ENCODE measurements around the gene PTPN23. TPM values are rescaled to one million over a fixed set of nuclear protein-coding genes. Genes with fewer than 3 reads are reported as not detected.

Gene PTPN23
- total RNA-seq, 2 experiments from 2014 or later = 25.9 to 29.4 TPM

DNA sequence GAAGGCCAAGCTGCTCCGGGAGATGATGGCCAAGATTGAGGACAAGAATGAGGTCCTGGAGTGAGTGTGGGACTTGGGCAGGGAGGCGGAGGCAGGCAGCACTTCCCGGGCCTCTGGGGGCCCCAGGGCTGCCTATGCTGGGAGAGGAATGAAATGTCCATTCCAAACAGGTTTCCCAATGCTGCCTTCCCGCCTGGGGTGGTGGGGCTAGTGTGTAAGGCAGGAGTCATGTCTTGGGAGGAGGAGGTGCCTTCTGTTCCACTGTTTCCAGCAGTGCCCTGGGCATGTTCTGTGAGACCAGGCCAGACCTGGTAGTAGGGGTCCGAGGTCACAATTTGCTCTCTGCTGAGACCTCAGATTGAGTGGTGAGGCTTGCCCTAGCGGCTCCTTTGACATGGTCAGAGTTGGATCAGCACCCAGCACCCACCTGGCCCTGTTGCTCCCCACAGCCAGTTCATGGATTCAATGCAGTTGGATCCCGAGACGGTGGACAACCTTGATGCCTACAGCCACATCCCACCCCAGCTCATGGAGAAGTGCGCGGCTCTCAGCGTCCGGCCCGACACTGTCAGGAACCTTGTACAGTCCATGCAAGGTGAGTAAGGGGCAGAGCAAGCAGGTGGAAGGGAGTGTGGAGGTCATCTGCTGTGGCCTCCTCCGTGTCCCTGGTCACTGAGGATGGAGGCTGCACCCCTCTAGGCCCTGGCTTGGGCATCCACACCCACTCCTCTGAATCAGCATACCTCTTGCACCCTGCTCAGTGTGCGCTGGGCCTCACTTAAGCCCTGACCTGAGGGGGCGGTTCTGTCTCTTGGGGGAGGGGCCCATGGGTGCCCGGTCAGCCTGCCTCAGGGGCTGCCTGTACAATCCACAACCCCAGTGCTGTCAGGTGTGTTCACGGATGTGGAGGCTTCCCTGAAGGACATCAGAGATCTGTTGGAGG is 27.3 kb downstream of the PTPN23 start:
- H3K4me1 Mint-ChIP-seq = no peaks in the 10 kb centered on the region
- H3K27me3 Mint-ChIP-seq = no peaks in the 10 kb centered on the region
- no peak overlapping the region for H3K4me3 Mint-ChIP-seq
- ATAC-seq (no peak), DNase-seq (no peak)
- ChIA-PET CTCF (interaction anchor here (1.0 kb wide), 1 partner anchor 63 kb away, joined by 3 read pairs; no protein-coding TSS in a partner anchor), POLR2A (no interaction called here)
- H3K27ac Mint-ChIP-seq = no peak overlapping the region
- H3K9me3 Mint-ChIP-seq (ENCODE audit: low read depth) = no peaks in the 10 kb centered on the region
- peaks cover 10% of the 10 kb centered on the region for H3K36me3 Mint-ChIP-seq (ENCODE audit: low read depth)
- intact Hi-C loops (cut with DNase I, micrococcal nuclease) = no loop called here

- H3K4me1 Mint-ChIP-seq = no peaks in the 10 kb centered on the region
- H3K27me3 Mint-ChIP-seq = no peaks in the 10 kb centered on the region
- H3K9me3 Mint-ChIP-seq (ENCODE audit: low read depth) = no peaks in the 10 kb centered on the region
- H3K36me3 Mint-ChIP-seq (ENCODE audit: low read depth) = peaks cover 13% of the 10 kb centered on the region
- no peak for DNase-seq
- intact Hi-C loops (cut with DNase I, micrococcal nuclease) = no loop called here
- no peak overlapping the region for H3K27ac Mint-ChIP-seq
- no peak for ATAC-seq
- H3K4me3 Mint-ChIP-seq = no peak overlapping the region
- ChIA-PET POLR2A (no interaction called here), CTCF (interaction anchor here (1.0 kb wide), 2 partner anchors 12 to 62 kb away, joined by 3 to 4 read pairs; no protein-coding TSS in a partner anchor)
These were observed 28.0 kb downstream of the PTPN23 start for GRCh38 chr3:47408839-47409229.

GRCh38 chr3:47409284-47409683 is 28.5 kb downstream of the PTPN23 start:
- H3K4me3 Mint-ChIP-seq = no peak overlapping the region
- H3K36me3 Mint-ChIP-seq (ENCODE audit: low read depth) = peaks cover 13% of the 10 kb centered on the region
- intact Hi-C loops (cut with DNase I, micrococcal nuclease) = no loop called here
- no peak for DNase-seq
- no peaks in the 10 kb centered on the region for H3K4me1 Mint-ChIP-seq
- ChIA-PET POLR2A (no interaction called here), CTCF (interaction anchor here (1.0 kb wide), 2 partner anchors 12 to 62 kb away, joined by 3 to 4 read pairs; no protein-coding TSS in a partner anchor)
- H3K27ac Mint-ChIP-seq = no peak overlapping the region
- no peaks in the 10 kb centered on the region for H3K27me3 Mint-ChIP-seq
- no peaks in the 10 kb centered on the region for H3K9me3 Mint-ChIP-seq (ENCODE audit: low read depth)
- no peak for ATAC-seq

DNA sequence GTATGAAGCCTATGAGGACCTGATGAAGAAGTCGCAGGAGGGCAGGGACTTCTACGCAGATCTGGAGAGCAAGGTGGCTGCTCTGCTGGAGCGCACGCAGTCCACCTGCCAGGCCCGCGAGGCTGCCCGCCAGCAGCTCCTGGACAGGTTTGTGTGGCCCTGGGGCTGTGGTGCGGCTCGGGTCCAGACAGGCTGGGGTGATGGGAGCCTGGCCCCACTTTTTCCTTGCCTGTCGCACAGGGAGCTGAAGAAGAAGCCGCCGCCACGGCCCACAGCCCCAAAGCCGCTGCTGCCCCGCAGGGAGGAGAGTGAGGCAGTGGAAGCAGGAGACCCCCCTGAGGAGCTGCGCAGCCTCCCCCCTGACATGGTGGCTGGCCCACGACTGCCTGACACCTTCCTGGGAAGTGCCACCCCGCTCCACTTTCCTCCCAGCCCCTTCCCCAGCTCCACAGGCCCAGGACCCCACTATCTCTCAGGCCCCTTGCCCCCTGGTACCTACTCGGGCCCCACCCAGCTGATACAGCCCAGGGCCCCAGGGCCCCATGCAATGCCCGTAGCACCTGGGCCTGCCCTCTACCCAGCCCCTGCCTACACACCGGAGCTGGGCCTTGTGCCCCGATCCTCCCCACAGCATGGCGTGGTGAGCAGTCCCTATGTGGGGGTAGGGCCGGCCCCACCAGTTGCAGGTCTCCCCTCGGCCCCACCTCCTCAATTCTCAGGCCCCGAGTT is 29.0 kb downstream of the PTPN23 start:
- ATAC-seq (no peak), DNase-seq (no peak)
- no peak overlapping the region for H3K27ac Mint-ChIP-seq
- H3K27me3 Mint-ChIP-seq = no peaks in the 10 kb centered on the region
- H3K4me1 Mint-ChIP-seq = no peaks in the 10 kb centered on the region
- H3K4me3 Mint-ChIP-seq = no peak overlapping the region
- ChIA-PET CTCF (interaction anchor here (0.6 to 1.0 kb wide), 2 partner anchors 11 to 46 kb away, joined by 4 read pairs; no protein-coding TSS in a partner anchor), POLR2A (interaction anchor here (0.6 kb wide), 1 partner anchor 375 kb away, joined by 3 read pairs; no protein-coding TSS in a partner anchor)
- no peaks in the 10 kb centered on the region for H3K9me3 Mint-ChIP-seq (ENCODE audit: low read depth)
- intact Hi-C loops (cut with DNase I, micrococcal nuclease) = no loop called here
- H3K36me3 Mint-ChIP-seq (ENCODE audit: low read depth) = peaks cover 14% of the 10 kb centered on the region

DNA sequence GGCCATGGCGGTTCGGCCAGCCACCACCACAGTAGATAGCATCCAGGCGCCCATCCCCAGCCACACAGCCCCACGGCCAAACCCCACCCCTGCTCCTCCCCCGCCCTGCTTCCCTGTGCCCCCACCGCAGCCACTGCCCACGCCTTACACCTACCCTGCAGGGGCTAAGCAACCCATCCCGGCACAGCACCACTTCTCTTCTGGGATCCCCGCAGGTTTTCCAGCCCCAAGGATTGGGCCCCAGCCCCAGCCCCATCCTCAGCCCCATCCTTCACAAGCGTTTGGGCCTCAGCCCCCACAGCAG is 29.5 kb downstream of the PTPN23 start:
- Mint-ChIP-seq H3K9me3 (ENCODE audit: low read depth) (no peaks in the 10 kb centered on the region), H3K27ac (no peak overlapping the region), H3K4me3 (no peak overlapping the region), H3K4me1 (no peaks in the 10 kb centered on the region), H3K36me3 (ENCODE audit: low read depth) (peaks cover 17% of the 10 kb centered on the region), H3K27me3 (no peaks in the 10 kb centered on the region)
- intact Hi-C loops (cut with DNase I, micrococcal nuclease) = no loop called here
- POLR2A ChIA-PET = no interaction called here
- CTCF ChIA-PET = interaction anchor here (0.6 kb wide), 1 partner anchor 47 kb away, joined by 4 read pairs; no protein-coding TSS in a partner anchor
- ATAC-seq (no peak), DNase-seq (no peak)

DNA sequence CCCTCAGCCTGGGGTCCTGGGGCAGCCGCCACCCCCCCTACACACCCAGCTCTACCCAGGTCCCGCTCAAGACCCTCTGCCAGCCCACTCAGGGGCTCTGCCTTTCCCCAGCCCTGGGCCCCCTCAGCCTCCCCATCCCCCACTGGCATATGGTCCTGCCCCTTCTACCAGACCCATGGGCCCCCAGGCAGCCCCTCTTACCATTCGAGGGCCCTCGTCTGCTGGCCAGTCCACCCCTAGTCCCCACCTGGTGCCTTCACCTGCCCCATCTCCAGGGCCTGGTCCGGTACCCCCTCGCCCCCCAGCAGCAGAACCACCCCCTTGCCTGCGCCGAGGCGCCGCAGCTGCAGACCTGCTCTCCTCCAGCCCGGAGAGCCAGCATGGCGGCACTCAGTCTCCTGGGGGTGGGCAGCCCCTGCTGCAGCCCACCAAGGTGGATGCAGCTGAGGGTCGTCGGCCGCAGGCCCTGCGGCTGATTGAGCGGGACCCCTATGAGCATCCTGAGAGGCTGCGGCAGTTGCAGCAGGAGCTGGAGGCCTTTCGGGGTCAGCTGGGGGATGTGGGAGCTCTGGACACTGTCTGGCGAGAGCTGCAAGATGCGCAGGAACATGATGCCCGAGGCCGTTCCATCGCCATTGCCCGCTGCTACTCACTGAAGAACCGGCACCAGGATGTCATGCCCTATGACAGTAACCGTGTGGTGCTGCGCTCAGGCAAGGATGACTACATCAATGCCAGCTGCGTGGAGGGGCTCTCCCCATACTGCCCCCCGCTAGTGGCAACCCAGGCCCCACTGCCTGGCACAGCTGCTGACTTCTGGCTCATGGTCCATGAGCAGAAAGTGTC is 30.2 kb downstream of the PTPN23 start:
- CTCF ChIA-PET = interaction anchor here (1.3 kb wide), 1 partner anchor 10 kb away, joined by 3 read pairs; no protein-coding TSS in a partner anchor
- Mint-ChIP-seq H3K27ac (no peak overlapping the region), H3K4me1 (no peaks in the 10 kb centered on the region), H3K27me3 (no peaks in the 10 kb centered on the region), H3K9me3 (ENCODE audit: low read depth) (no peaks in the 10 kb centered on the region), H3K4me3 (no peak overlapping the region), H3K36me3 (ENCODE audit: low read depth) (peaks cover 22% of the 10 kb centered on the region)
- POLR2A ChIA-PET = no interaction called here
- ATAC-seq (no peak), DNase-seq (no peak)
- intact Hi-C loops (cut with DNase I, micrococcal nuclease) = no loop called here

- Mint-ChIP-seq H3K27me3 (no peaks in the 10 kb centered on the region), H3K4me3 (no peak overlapping the region), H3K9me3 (ENCODE audit: low read depth) (no peaks in the 10 kb centered on the region), H3K36me3 (ENCODE audit: low read depth) (peaks cover 26% of the 10 kb centered on the region), H3K4me1 (no peaks in the 10 kb centered on the region), H3K27ac (no peak overlapping the region)
- DNase-seq (no peak), ATAC-seq (no peak)
- ChIA-PET POLR2A (no interaction called here), CTCF (interaction anchor here (0.6 to 1.3 kb wide), 2 partner anchors 9 to 71 kb away, joined by 3 read pairs; no protein-coding TSS in a partner anchor)
- intact Hi-C loops (cut with DNase I, micrococcal nuclease) = no loop called here
These were observed 31.1 kb downstream of the PTPN23 start for GRCh38 chr3:47411696-47412452.

- no peak for DNase-seq
- H3K4me3 Mint-ChIP-seq = no peak overlapping the region
- no peak overlapping the region for H3K27ac Mint-ChIP-seq
- ATAC-seq = no peak
- H3K4me1 Mint-ChIP-seq = no peaks in the 10 kb centered on the region
- POLR2A ChIA-PET = no interaction called here
- intact Hi-C loops (cut with DNase I, micrococcal nuclease) = no loop called here
- CTCF ChIA-PET = interaction anchor here (0.6 kb wide), 1 partner anchor 70 kb away, joined by 3 read pairs; no protein-coding TSS in a partner anchor
- no peaks in the 10 kb centered on the region for H3K9me3 Mint-ChIP-seq (ENCODE audit: low read depth)
- H3K27me3 Mint-ChIP-seq = no peaks in the 10 kb centered on the region
- H3K36me3 Mint-ChIP-seq (ENCODE audit: low read depth) = peaks cover 28% of the 10 kb centered on the region
These were observed 31.6 kb downstream of the PTPN23 start for GRCh38 chr3:47412453-47412756.

DNA sequence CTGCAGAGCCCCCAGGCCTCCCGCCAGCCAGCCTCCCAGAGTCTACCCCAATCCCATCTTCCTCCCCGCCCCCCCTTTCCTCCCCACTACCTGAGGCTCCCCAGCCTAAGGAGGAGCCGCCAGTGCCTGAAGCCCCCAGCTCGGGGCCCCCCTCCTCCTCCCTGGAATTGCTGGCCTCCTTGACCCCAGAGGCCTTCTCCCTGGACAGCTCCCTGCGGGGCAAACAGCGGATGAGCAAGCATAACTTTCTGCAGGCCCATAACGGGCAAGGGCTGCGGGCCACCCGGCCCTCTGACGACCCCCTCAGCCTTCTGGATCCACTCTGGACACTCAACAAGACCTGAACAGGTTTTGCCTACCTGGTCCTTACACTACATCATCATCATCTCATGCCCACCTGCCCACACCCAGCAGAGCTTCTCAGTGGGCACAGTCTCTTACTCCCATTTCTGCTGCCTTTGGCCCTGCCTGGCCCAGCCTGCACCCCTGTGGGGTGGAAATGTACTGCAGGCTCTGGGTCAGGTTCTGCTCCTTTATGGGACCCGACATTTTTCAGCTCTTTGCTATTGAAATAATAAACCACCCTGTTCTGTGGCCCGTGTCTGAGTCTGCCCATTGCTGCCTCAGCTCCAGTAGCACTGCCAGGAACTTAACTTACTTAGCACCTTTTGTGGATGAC is 32.2 kb downstream of the PTPN23 start:
- ChIA-PET POLR2A (no interaction called here), CTCF (interaction anchor here (0.9 to 1.2 kb wide), 2 partner anchors 43 to 63 kb away, joined by 4 read pairs; partner anchors contain the start of gene SCAP)
- DNase-seq (no peak), ATAC-seq (no peak)
- Mint-ChIP-seq H3K4me1 (no peaks in the 10 kb centered on the region), H3K27me3 (no peaks in the 10 kb centered on the region), H3K4me3 (no peak overlapping the region), H3K27ac (no peak overlapping the region), H3K36me3 (ENCODE audit: low read depth) (peaks cover 28% of the 10 kb centered on the region), H3K9me3 (ENCODE audit: low read depth) (no peaks in the 10 kb centered on the region)
- intact Hi-C loops (cut with DNase I, micrococcal nuclease) = no loop called here

DNA sequence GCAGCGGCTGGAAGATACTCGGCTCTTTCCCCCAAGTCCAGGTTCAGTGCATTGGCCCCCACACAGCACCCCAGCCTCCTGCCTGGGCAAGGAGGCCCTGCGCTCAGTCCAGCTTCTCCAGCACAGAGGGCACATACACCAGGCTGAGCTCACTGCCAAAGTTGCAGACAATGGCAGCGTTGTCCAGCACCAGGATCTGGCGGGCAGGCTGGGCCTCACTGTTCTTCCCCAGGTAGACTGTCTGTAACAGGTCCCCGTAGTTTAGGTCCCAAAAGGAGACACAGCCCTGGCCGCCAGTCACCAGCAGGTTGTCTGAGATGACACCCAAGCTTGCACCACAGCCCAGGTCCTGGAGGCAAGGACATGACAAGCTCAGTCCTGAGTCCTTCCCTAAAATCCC is 32.9 kb downstream of the PTPN23 start:
- Mint-ChIP-seq H3K9me3 (ENCODE audit: low read depth) (no peaks in the 10 kb centered on the region), H3K4me1 (no peaks in the 10 kb centered on the region), H3K27ac (no peak overlapping the region), H3K4me3 (no peak overlapping the region), H3K36me3 (ENCODE audit: low read depth) (peaks cover 24% of the 10 kb centered on the region), H3K27me3 (no peaks in the 10 kb centered on the region)
- DNase-seq (no peak), ATAC-seq (no peak)
- ChIA-PET POLR2A (no interaction called here), CTCF (interaction anchor here (1.2 kb wide), 1 partner anchor 62 kb away, joined by 4 read pairs; the partner anchor contains the start of gene SCAP)
- intact Hi-C loops (cut with DNase I, micrococcal nuclease) = no loop called here
